TTC549 (cell line): Measurements from ENCODE around the gene CNDP2.

Experiments
- FAIRE-seq: peaks from 2 replicates; lab custom pipeline; 2012; peaks lifted over from hg19 to GRCh38; lab: Jason Lieb, UNC

Gene CNDP2

GRCh38 chr18:74501386-74501785, 5.2 kb downstream of the CNDP2 start:
- no peak for FAIRE-seq

GRCh38 chr18:74503137-74503536, 7.0 kb downstream of the CNDP2 start:
- no peak for FAIRE-seq

GRCh38 chr18:74505776-74506175, 9.6 kb downstream of the CNDP2 start:
- no peak for FAIRE-seq

- no peak for FAIRE-seq
Measured at GRCh38 chr18:74506448-74507084, 10.4 kb downstream of the CNDP2 start.

GRCh38 chr18:74507097-74507881, 11.1 kb downstream of the CNDP2 start:
- no peak for FAIRE-seq

GRCh38 chr18:74507927-74508326, 11.8 kb downstream of the CNDP2 start:
- no peak for FAIRE-seq

GRCh38 chr18:74508366-74508765, 12.2 kb downstream of the CNDP2 start:
- no peak for FAIRE-seq

- no peak for FAIRE-seq
Measured at GRCh38 chr18:74508821-74509225, 12.7 kb downstream of the CNDP2 start.

GRCh38 chr18:74509856-74510769, 13.9 kb downstream of the CNDP2 start:
- no peak for FAIRE-seq

- FAIRE-seq: no peak
Measured at GRCh38 chr18:74510770-74511095, 14.6 kb downstream of the CNDP2 start.

GRCh38 chr18:74511823-74512222, 15.7 kb downstream of the CNDP2 start:
- FAIRE-seq: no peak

GRCh38 chr18:74512321-74513053, 16.3 kb downstream of the CNDP2 start:
- FAIRE-seq: no peak

GRCh38 chr18:74513149-74513882, 17.2 kb downstream of the CNDP2 start:
- FAIRE-seq: no peak

- FAIRE-seq: no peak
Measured at GRCh38 chr18:74513883-74514205, 17.7 kb downstream of the CNDP2 start.

- no peak for FAIRE-seq
Measured at GRCh38 chr18:74514860-74515495, 18.8 kb downstream of the CNDP2 start.

- no peak for FAIRE-seq
Measured at GRCh38 chr18:74515620-74516231, 19.6 kb downstream of the CNDP2 start.

- FAIRE-seq: no peak
Measured at GRCh38 chr18:74516271-74517235, 20.4 kb downstream of the CNDP2 start.

- FAIRE-seq: no peak
Measured at GRCh38 chr18:74517236-74517630, 21.1 kb downstream of the CNDP2 start.

GRCh38 chr18:74518456-74519295, 22.5 kb downstream of the CNDP2 start:
- no peak for FAIRE-seq
